WTC11 (cell line): ENCODE measurements around the gene TBX5. TPM values are rescaled to one million over a fixed set of nuclear protein-coding genes. Genes with fewer than 3 reads are reported as not detected.

Source experiments
- ATAC-seq: fragments of 200-7000 bp; cut with Tn5 transposase; 2 replicates; pipeline ENCODE4 v1.10.0; 2021; ENCODE audit warnings: mild to moderate bottlenecking, moderate library complexity
- CTCF ChIA-PET: fragments of 300-600 bp; sonication (Branson Sonifier 250); formaldehyde crosslinking; loops from one replicate; lab custom pipeline; 2021; ENCODE audit warnings: antibody characterized with exemption; lab: Charles Lee
- POLR2A ChIA-PET: fragments of 350-600 bp; sonication (Branson Sonifier 250); formaldehyde crosslinking; loops from one replicate; lab custom pipeline; 2021; ENCODE audit warnings: antibody characterized with exemption; lab: Charles Lee
- DNase-seq: peaks from one replicate; pipeline ENCODE4 v3.0.0; 2021; ENCODE audit warnings: low spot score
- H3K27ac Mint-ChIP-seq: 2 replicates; pipeline ENCODE4 v1.8.0; 2021; ENCODE audit warnings: mixed read lengths
- H3K27me3 Mint-ChIP-seq: 2 replicates; pipeline ENCODE4 v1.8.0; 2021; ENCODE audit warnings: low read depth, mild to moderate bottlenecking, moderate library complexity, mixed read lengths
- H3K36me3 Mint-ChIP-seq: 2 replicates; pipeline ENCODE4 v1.8.0; 2021; ENCODE audit warnings: mixed read lengths
- H3K4me1 Mint-ChIP-seq: 2 replicates; pipeline ENCODE4 v1.8.0; 2022; ENCODE audit warnings: mixed read lengths
- H3K4me3 Mint-ChIP-seq: 2 replicates; pipeline ENCODE4 v1.8.0; 2021; ENCODE audit warnings: mild to moderate bottlenecking, moderate library complexity, mixed read lengths
- H3K9me3 Mint-ChIP-seq: 2 replicates; pipeline ENCODE4 v1.8.0; 2021; ENCODE audit warnings: mixed read lengths
- AR ChIP-seq: fragments of 250-450 bp; sonication (Bioruptor Pico); IDR thresholded peaks from 2 replicates; pipeline ENCODE4 v1.9.0; 2021; ENCODE audit warnings: mild to moderate bottlenecking
- ATF3 ChIP-seq: sonication (generic); formaldehyde crosslinking; conservative IDR thresholded peaks from 2 replicates; pipeline ENCODE4 v1.8.1; 2022; ENCODE audit warnings: mild to moderate bottlenecking, missing genetic modification reagents
- ATF6 ChIP-seq: sonication (generic); formaldehyde crosslinking; IDR thresholded peaks from 2 replicates; pipeline ENCODE4 v1.8.1; 2023; ENCODE audit warnings: mild to moderate bottlenecking, missing genetic modification reagents
- CBFB ChIP-seq: sonication (generic); formaldehyde crosslinking; IDR thresholded peaks from 2 replicates; pipeline ENCODE4 v1.8.1; 2022; ENCODE audit warnings: mild to moderate bottlenecking, low read depth, missing genetic modification reagents
- ERG ChIP-seq: fragments of 250-450 bp; sonication (Bioruptor Pico); IDR thresholded peaks from 2 replicates; pipeline ENCODE4 v1.8.0; 2021; ENCODE audit warnings: mild to moderate bottlenecking
- FOXP4 ChIP-seq: sonication (generic); formaldehyde crosslinking; IDR thresholded peaks from 2 replicates; pipeline ENCODE4 v1.8.0; 2022; ENCODE audit warnings: mild to moderate bottlenecking, missing genetic modification reagents
- GTF2I ChIP-seq: fragments of 250-450 bp; sonication (Bioruptor Pico); conservative IDR thresholded peaks from 2 replicates; pipeline ENCODE4 v1.4.0; 2021; ENCODE audit warnings: mild to moderate bottlenecking
- HMGA2 ChIP-seq: fragments of 250-450 bp; sonication (Bioruptor Pico); IDR thresholded peaks from 2 replicates; pipeline ENCODE4 v1.4.0; 2021; ENCODE audit warnings: mild to moderate bottlenecking, moderate library complexity
- IRF1 ChIP-seq: sonication (generic); formaldehyde crosslinking; IDR thresholded peaks from 2 replicates; pipeline ENCODE4 v1.8.0; 2023; ENCODE audit warnings: missing genetic modification reagents
- KAT7 ChIP-seq: sonication (generic); formaldehyde crosslinking; IDR thresholded peaks from 2 replicates; pipeline ENCODE4 v1.8.1; 2023; ENCODE audit warnings: missing genetic modification reagents, mild to moderate bottlenecking, borderline replicate concordance
- MAX ChIP-seq: sonication (generic); formaldehyde crosslinking; IDR thresholded peaks from 2 replicates; pipeline ENCODE4 v1.8.0; 2022; ENCODE audit warnings: mild to moderate bottlenecking, missing genetic modification reagents
- RORB ChIP-seq: fragments of 250-450 bp; sonication (Bioruptor Pico); IDR thresholded peaks from 2 replicates; pipeline ENCODE4 v1.9.0; 2021; ENCODE audit warnings: mild to moderate bottlenecking
- SMAD4 ChIP-seq: sonication (generic); formaldehyde crosslinking; IDR thresholded peaks from 2 replicates; pipeline ENCODE4 v1.8.0; 2022; ENCODE audit warnings: mild to moderate bottlenecking, missing genetic modification reagents
- TCF7 ChIP-seq: sonication (generic); formaldehyde crosslinking; IDR thresholded peaks from 2 replicates; pipeline ENCODE4 v1.8.0; 2022; ENCODE audit warnings: mild to moderate bottlenecking, low read depth, missing genetic modification reagents, moderate library complexity
- ZBTB21 ChIP-seq: sonication (generic); formaldehyde crosslinking; IDR thresholded peaks from 2 replicates; pipeline ENCODE4 v1.8.1; 2023; ENCODE audit warnings: mild to moderate bottlenecking, missing genetic modification reagents, borderline replicate concordance
- ZBTB43 ChIP-seq: sonication (generic); formaldehyde crosslinking; IDR thresholded peaks from 2 replicates; pipeline ENCODE4 v1.8.1; 2023; ENCODE audit warnings: mild to moderate bottlenecking, missing genetic modification reagents
- ZNF416 ChIP-seq: fragments of 250-450 bp; sonication (Bioruptor Pico); IDR thresholded peaks from 2 replicates; pipeline ENCODE4 v1.9.0; 2021; ENCODE audit warnings: mild to moderate bottlenecking, inconsistent platforms
- ZNF512 ChIP-seq: sonication (generic); formaldehyde crosslinking; IDR thresholded peaks from 2 replicates; pipeline ENCODE4 v1.8.1; 2022; ENCODE audit warnings: missing genetic modification reagents, borderline replicate concordance
- total RNA-seq: library from RNA; stranded (reverse); gene quantifications from 3 replicates; pipeline ENCODE4 v1.2.3, GENCODE V29; 2021

Gene TBX5
- total RNA-seq, 1 experiment from 2014 or later, result 0.33 TPM

GRCh38 chr12:114343585-114344302, 62.2 kb downstream of the TBX5 start (continued):
- TF ChIP-seq ATF3 (CRISPR knock-in tag) (no peak), CBFB (CRISPR knock-in tag) (no peak), ZBTB21 (CRISPR knock-in tag) (no peak), GTF2I (CRISPR knock-in tag) (no peak), FOXP4 (CRISPR knock-in tag) (no peak), ZNF512 (CRISPR knock-in tag) (no peak), ZNF416 (no peak), ZBTB43 (CRISPR knock-in tag) (no peak)

- H3K9me3 Mint-ChIP-seq, result peaks cover 8% of the 10 kb centered on the region
- peaks cover 7% of the 10 kb centered on the region for H3K36me3 Mint-ChIP-seq
- no peak overlapping the region for H3K27ac Mint-ChIP-seq
- DNase-seq (no peak), ATAC-seq (no peak)
- peaks cover 4% of the 10 kb centered on the region for H3K27me3 Mint-ChIP-seq
- ChIA-PET POLR2A (no interaction called here), CTCF (interaction anchor here (1.1 to 3.0 kb wide), 3 partner anchors 13 to 362 kb away, joined by 3 to 14 read pairs (median 6); no protein-coding TSS in a partner anchor)
- peaks cover 30% of the 10 kb centered on the region for H3K4me1 Mint-ChIP-seq
- no peak overlapping the region for H3K4me3 Mint-ChIP-seq
- TF ChIP-seq MAX (CRISPR knock-in tag) (no peak), KAT7 (no peak), HMGA2 (CRISPR knock-in tag) (no peak), ERG (CRISPR knock-in tag) (no peak), TCF7 (CRISPR knock-in tag) (no peak), SMAD4 (CRISPR knock-in tag) (no peak), ATF6 (CRISPR knock-in tag) (no peak), ZBTB21 (CRISPR knock-in tag) (no peak), AR (CRISPR knock-in tag) (no peak), IRF1 (CRISPR knock-in tag) (no peak), RORB (CRISPR knock-in tag) (no peak)
Measured at GRCh38 chr12:114342656-114343055, 63.3 kb downstream of the TBX5 start.
